HG02759 (cell line): ENCODE results near the gene AMY1C.
"Not testable (repeated sequence)": the region's sequence is repeated elsewhere in the genome, so short reads cannot be mapped to it uniquely, and the experiment has no call there.

Experiments used
- ATAC-seq: cut with Tn5 transposase; IDR thresholded peaks from one replicate; pipeline ENCODE4 v1.9.1; 2021; ENCODE audit warnings: mild to moderate bottlenecking, moderate library complexity; ENCODE audit not compliant: unreplicated experiment

Gene AMY1C

GRCh38 chr1:103749598-103749997, at the start of gene AMY1C:
Gene AMY1C, plus strand, starts transcription at chr1:103749898. Its CDS starts 572 bp downstream, at chr1:103750470.
- not testable (repeated sequence) for ATAC-seq

DNA sequence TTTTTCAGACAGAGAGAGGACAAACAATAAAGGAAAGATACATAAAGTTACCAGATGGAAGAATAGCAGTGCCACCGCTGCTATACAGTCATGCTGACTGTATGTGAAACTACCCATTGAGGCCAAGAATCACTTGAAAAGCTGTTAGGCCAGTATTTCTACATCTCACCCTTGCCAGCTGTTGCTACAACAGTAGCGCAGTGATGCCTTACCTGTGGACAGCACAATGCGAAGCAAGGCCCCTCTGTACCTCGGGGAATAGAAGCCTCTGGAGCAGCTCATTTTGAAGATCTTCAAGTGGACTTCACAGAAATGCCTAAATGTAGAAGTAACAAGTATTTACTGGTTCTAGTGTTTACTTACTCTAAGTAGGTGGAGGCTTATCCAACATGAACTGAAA, 49.0 kb upstream of the AMY1C start:
- not testable (repeated sequence) for ATAC-seq

GRCh38 chr1:103701256-103701655, 48.4 kb upstream of the AMY1C start:
- not testable (repeated sequence) for ATAC-seq

- not testable (repeated sequence) for ATAC-seq
These were observed 42.0 kb upstream of the AMY1C start for GRCh38 chr1:103707670-103708069.

DNA sequence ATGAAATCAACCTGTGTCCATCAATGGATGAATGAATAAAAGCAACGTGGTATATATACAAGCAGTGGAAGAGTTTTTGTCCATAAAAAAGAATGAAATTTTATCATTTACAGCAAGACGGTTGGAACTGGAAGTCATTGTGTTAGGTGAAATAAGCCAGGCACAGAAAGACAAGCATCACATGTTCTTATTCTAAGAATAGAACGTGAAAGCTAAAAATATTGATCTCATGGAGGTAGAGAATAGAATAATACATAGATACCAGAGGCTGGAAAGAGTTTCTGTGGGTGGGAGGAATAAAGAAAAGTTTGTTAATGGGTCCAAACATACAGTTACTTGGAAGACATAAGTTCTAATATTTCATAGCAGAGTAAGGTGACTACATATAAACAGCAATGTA, 39.3 kb upstream of the AMY1C start:
- not testable (repeated sequence) for ATAC-seq

GRCh38 chr1:103717404-103717803, 32.3 kb upstream of the AMY1C start:
- ATAC-seq, result not testable (repeated sequence)

DNA sequence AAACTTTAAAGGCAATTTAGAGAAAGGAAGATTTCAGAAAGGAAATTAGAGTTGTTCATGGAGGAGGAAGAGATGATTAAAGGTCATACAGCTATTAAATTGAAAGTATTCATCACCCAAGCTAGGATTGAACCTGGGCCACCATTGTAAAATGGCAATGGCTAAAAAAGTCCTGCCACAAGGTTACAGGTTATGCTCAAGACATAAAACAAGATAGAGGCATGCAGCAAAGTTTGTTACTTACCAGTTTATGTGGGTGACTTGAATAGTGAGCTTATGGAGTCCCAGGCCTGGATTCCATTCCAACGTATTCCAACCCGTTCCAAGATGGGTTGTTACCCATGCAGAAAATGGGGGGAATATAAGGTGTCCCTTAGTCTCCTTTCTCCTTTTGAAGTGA, 28.2 kb upstream of the AMY1C start:
- not testable (repeated sequence) for ATAC-seq

GRCh38 chr1:103735334-103735733, 14.4 kb upstream of the AMY1C start:
- not testable (repeated sequence) for ATAC-seq

DNA sequence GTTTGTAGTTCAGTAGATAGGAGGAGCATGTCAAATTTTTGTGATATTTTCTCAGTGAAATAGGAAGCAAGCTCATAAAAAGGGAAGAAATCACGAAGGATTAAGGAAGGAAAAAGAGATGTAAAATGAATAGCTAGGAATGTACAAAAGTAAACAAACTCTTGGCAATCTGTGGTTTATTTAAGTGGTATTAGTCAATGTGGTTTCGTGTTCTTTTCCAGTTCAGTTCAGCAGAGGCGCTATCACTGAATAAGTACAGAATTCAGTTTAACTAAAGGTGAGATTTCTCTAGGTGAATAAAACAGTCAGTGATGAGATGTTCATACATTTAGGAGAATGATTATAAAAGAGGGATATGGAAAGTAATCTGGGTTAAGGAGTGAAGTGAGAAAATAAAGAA, 11.7 kb upstream of the AMY1C start:
- not testable (repeated sequence) for ATAC-seq

DNA sequence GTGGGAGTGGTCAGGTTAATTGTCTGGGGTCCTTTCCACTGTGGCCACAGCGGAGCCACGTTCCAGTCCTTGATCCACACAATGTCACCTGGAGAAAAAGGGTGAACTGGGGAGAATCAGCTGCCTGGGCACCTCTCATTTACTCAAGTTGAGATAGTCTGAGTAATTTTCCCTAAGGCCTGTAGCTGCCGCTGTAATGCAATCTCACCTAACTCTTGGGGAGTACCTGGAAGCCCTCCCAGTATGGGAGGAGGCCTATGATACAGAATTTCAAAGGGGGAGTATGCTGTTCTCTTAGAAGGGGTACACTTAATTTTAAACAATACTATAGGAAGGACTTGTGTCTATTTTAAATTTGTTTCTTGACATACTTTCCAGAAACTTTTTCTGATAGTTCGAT, 5.2 kb upstream of the AMY1C start:
- ATAC-seq, result not testable (repeated sequence)

DNA sequence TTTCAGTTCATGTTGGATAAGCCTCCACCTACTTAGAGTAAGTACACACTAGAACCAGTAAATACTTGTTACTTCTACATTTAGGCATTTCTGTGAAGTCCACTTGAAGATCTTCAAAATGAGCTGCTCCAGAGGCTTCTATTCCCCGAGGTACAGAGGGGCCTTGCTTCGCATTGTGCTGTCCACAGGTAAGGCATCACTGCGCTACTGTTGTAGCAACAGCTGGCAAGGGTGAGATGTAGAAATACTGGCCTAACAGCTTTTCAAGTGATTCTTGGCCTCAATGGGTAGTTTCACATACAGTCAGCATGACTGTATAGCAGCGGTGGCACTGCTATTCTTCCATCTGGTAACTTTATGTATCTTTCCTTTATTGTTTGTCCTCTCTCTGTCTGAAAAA, 4.7 kb upstream of the AMY1C start:
- not testable (repeated sequence) for ATAC-seq

DNA sequence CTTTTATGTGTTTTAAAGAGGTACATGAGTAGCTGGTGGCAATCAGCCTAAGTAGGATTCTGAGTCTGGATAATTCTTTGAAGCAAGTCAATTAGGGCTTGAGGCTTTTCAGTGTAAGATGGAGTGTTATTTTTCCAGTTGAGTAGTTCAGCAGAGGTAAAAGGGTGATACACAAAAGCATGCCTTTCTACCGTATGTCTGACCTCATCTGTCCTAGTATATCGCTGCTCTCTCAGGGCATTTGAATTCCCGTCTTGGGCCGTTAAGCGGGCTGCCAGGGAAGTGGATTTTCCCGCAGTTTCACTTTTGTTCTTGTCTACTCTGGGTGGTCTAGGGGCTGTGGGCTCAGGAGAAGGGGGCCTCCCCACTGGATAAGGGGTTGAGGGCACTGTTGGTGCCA, 1.4 kb upstream of the AMY1C start:
- ATAC-seq, result not testable (repeated sequence)

- ATAC-seq, result no peak
These were observed 12.2 kb downstream of the AMY1C start for GRCh38 chr1:103761896-103762295.

- no peak for ATAC-seq
These were observed 30.2 kb downstream of the AMY1C start for GRCh38 chr1:103779932-103780331.

GRCh38 chr1:103783944-103784377, 34.3 kb downstream of the AMY1C start:
- ATAC-seq, result peak; percentile 80

- ATAC-seq, result no peak
These were observed 38.7 kb downstream of the AMY1C start for GRCh38 chr1:103788377-103788776.

DNA sequence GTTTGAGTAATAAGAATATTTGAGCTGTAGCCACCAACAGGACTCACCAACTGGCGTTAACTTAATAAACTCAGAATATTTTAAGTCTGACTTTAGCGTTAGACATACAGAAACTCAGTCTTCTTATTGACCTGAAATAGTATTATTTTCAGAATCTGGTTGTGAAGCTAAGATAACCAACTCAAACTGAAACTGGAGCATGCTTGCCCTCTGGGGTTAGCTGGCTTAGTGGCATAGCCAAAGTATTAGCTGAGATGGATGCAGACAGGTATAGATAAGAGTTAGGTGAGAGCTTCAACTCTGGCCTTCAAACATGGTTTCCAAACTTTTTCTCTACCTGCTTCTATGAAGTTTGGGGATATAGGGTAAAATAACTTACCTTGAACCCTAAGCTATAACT, 40.5 kb downstream of the AMY1C start:
- peak; percentile 68 for ATAC-seq
